DND-41 (cell line): ENCODE measurements around the gene DDX31.

Source experiments
- ATAC-seq: fragments of 200-7000 bp; cut with Tn5 transposase; 3 replicates; pipeline ENCODE4 v1.9.1; 2021; ENCODE audit warnings: low read depth; ENCODE audit not compliant: insufficient read depth
- DNase-seq: peaks from one replicate; pipeline ENCODE4 v3.0.0-alpha.2; 2020
- H2AFZ ChIP-seq: 2 replicates; pipeline ENCODE4 v1.6.0; 2012; ENCODE audit warnings: low read depth, low read length
- H3K27ac ChIP-seq: 2 replicates; pipeline ENCODE4 v1.5.1; 2012; ENCODE audit warnings: low read length, inconsistent platforms
- H3K27me3 ChIP-seq: fragments of 200-600 bp; sonication (generic); 2 replicates; pipeline ENCODE4 v1.6.0; 2012; ENCODE audit warnings: low read length, mild to moderate bottlenecking, inconsistent platforms; ENCODE audit not compliant: insufficient read depth, poor library complexity
- H3K36me3 ChIP-seq: 2 replicates; pipeline ENCODE4 v1.5.1; 2012; ENCODE audit warnings: low read length, inconsistent platforms; ENCODE audit not compliant: insufficient read depth
- H3K4me1 ChIP-seq: 2 replicates; pipeline ENCODE4 v1.5.1; 2012; ENCODE audit warnings: mild to moderate bottlenecking, low read length; ENCODE audit not compliant: insufficient read depth
- H3K4me2 ChIP-seq: 2 replicates; pipeline ENCODE4 v1.6.0; 2012; ENCODE audit warnings: mild to moderate bottlenecking, moderate library complexity, low read length, inconsistent platforms; ENCODE audit not compliant: insufficient read depth
- H3K4me3 ChIP-seq, 2 experiments: fragments of 200-600 bp in 1 of 2; shearing (Covaris generic) in 1 of 2; 2 replicates each; pipeline ENCODE4 v1.5.1; 2012 to 2016; ENCODE audit warnings: inconsistent platforms in 2 of 2, low read length in 2 of 2, mild to moderate bottlenecking in 2 of 2, low read depth in 1 of 2, moderate library complexity in 1 of 2
- H3K79me2 ChIP-seq: 2 replicates; pipeline ENCODE4 v1.6.0; 2012; ENCODE audit warnings: low read length, inconsistent platforms; ENCODE audit not compliant: insufficient read depth
- H3K9ac ChIP-seq: 2 replicates; pipeline ENCODE4 v1.6.0; 2012; ENCODE audit warnings: low read depth, mild to moderate bottlenecking, inconsistent platforms, low read length, moderate library complexity
- H3K9me3 ChIP-seq: 2 replicates; pipeline ENCODE4 v1.5.1; 2012; ENCODE audit warnings: low read length, moderate library complexity, mild to moderate bottlenecking, inconsistent platforms; ENCODE audit not compliant: insufficient read depth, severe bottlenecking
- H4K20me1 ChIP-seq: 2 replicates; pipeline ENCODE4 v1.6.0; 2012; ENCODE audit warnings: low read length; ENCODE audit not compliant: insufficient read depth
- CTCF ChIP-seq: IDR thresholded peaks from 2 replicates; pipeline ENCODE4 v1.5.1; 2012; ENCODE audit warnings: borderline replicate concordance, low read length, moderate library complexity, mild to moderate bottlenecking; ENCODE audit not compliant: poor library complexity, severe bottlenecking; ENCODE audit errors: extremely low read depth
- EZH2 ChIP-seq: IDR thresholded peaks from 3 replicates; pipeline ENCODE4 v1.6.1; 2012; ENCODE audit warnings: borderline replicate concordance, low read depth, mild to moderate bottlenecking, moderate library complexity, low read length, inconsistent platforms; ENCODE audit not compliant: severe bottlenecking

Gene DDX31

GRCh38 chr9:132663851-132664250 lies 5.9 kb downstream of the DDX31 start:
- H3K4me1 ChIP-seq, result peaks cover 9% of the 10 kb centered on the region; the same call in 1 of the 2 replicates
- H3K27me3 ChIP-seq, result no peaks in the 10 kb centered on the region
- TF ChIP-seq CTCF (no peak), EZH2 (no peak)
- peaks cover 13% of the 10 kb centered on the region; the same call in 1 of the 2 replicates for H4K20me1 ChIP-seq
- peaks cover 41% of the 10 kb centered on the region for H3K36me3 ChIP-seq
- no peak for DNase-seq
- no peak overlapping the region for H3K27ac ChIP-seq
- H3K4me3 ChIP-seq, result no peak overlapping the region
- no peaks in the 10 kb centered on the region for H3K9me3 ChIP-seq
- H3K79me2 ChIP-seq, result peaks cover 62% of the 10 kb centered on the region
- H3K9ac ChIP-seq, result no peak overlapping the region
- H3K4me2 ChIP-seq, result no peak overlapping the region
- ATAC-seq, result no peak
- H2AFZ ChIP-seq, result no peak overlapping the region

DNA sequence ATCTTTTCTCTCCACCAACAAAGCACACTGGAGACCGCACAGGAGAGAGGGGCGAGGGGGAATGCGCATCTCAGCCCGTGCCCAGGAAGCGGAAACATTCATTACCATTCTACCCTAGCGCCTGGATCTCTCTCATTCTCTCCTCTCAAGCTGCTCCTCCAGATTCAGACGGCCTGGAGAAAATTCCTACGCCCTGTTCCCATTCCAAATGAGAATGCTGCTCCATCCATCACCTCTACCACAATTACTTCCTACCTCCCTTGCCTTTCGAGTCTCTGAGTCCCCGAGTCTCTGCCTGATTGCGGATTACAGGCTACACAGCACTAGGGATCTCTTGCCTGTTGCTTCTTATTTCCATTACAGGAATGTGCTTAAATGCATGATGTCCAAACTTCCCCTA lies 6.7 kb downstream of the DDX31 start:
- Histone ChIP-seq H3K4me2 (no peak overlapping the region), H3K9me3 (no peaks in the 10 kb centered on the region), H4K20me1 (peaks cover 13% of the 10 kb centered on the region; the same call in 1 of the 2 replicates), H3K36me3 (peaks cover 47% of the 10 kb centered on the region), H3K9ac (no peak overlapping the region), H3K4me3 (no peak overlapping the region), H3K27ac (no peak overlapping the region), H3K27me3 (no peaks in the 10 kb centered on the region), H3K4me1 (peaks cover 6% of the 10 kb centered on the region; the same call in 1 of the 2 replicates), H3K79me2 (peaks cover 57% of the 10 kb centered on the region), H2AFZ (no peak overlapping the region)
- ATAC-seq (no peak), DNase-seq (no peak)
- TF ChIP-seq EZH2 (no peak), CTCF (no peak)

DNA sequence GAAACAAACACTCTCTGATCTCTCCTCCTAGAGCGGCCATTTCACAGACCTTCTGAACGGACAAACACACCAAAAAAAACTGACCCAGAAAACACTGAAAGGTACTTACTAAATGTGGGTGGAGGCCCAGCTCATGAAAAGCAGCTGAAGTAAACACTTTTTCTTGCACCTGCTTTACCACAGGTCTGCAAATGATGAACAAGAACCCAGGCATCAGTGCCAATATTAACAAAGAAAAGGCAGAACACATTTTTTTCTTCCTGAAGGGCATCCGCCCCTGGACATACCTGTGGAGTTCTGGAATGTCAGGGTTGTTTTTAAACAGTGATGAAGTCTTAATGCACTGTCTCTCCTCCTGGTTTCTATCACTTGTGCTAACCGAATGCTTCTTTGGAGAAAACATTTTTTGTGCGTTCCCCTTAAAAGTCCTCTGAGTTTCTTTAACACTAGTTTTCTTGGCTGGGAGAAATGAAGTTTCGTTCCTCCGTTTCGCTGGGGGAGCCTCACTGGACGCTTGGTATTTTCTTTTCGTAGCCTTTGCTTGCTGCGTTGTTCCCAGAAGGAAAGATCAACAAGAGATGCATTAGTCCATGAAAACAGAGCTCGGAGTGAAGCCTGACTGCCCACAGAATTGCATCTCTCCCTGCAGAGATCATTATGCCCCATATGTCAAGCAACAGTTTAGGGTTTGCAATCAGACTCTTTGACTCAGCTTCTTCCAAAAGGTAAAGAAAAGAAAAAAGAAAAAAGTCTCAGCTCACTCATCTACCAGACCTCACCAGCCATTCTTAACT lies 7.4 kb downstream of the DDX31 start:
- peaks cover 13% of the 10 kb centered on the region; the same call in 1 of the 2 replicates for H4K20me1 ChIP-seq
- peaks cover 49% of the 10 kb centered on the region for H3K79me2 ChIP-seq
- no peak for TF ChIP-seq EZH2
- no peak for TF ChIP-seq CTCF

More for the DNA sequence above, 7.4 kb downstream of the DDX31 start:
- H3K9me3 ChIP-seq, result no peaks in the 10 kb centered on the region
- no peak overlapping the region for H3K4me3 ChIP-seq
- H3K4me2 ChIP-seq, result no peak overlapping the region
- DNase-seq, result no peak
- no peak for ATAC-seq
- no peaks in the 10 kb centered on the region for H3K4me1 ChIP-seq
- H3K27me3 ChIP-seq, result no peaks in the 10 kb centered on the region
- peaks cover 55% of the 10 kb centered on the region for H3K36me3 ChIP-seq
- H2AFZ ChIP-seq, result no peak overlapping the region
- no peak overlapping the region for H3K27ac ChIP-seq
- H3K9ac ChIP-seq, result no peak overlapping the region
